GM18873 (cell line): ENCODE measurements around the gene ARRB2.
"Not testable (repeated sequence)": the region's sequence is repeated elsewhere in the genome, so short reads cannot be mapped to it uniquely, and the experiment has no call there.

Experiments used
- ATAC-seq: cut with Tn5 transposase; IDR thresholded peaks from one replicate; pipeline ENCODE4 v1.9.1; 2021; ENCODE audit warnings: mild to moderate bottlenecking, moderate library complexity, moderate number of reproducible peaks; ENCODE audit not compliant: unreplicated experiment, low FRiP score

The ARRB2 gene

DNA sequence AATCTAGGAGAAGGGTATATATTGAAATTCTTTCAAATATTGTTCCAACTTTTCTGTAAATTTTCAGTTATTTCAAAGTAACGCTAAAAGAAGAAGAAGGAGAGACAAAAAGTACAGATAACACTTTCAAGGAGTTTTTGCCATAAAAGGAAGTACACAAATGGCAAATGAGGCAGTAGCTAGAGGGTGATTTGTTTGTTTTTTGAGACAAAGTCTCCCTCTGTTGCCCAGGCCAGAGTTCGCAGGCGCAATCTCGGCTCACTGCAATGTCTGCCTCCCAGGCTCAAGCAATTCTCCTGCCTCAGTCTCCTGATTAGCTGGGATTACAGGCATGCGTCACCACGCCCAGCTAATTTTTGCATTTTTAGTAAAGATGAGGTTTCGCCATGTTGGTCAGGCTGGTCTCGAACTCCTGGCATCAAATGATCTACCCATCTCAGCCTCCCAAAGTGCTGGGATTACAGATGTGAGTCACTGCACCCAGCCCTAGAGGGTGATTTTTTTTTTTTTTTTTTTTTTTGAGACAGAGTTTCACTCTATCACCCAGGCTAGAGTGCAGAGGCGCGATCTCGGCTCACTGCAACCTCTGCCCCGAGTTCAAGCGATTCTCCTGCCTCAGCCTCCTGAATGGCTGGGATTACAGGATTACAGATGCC, 10.9 kb upstream of the ARRB2 start:
- not testable (repeated sequence) for ATAC-seq

DNA sequence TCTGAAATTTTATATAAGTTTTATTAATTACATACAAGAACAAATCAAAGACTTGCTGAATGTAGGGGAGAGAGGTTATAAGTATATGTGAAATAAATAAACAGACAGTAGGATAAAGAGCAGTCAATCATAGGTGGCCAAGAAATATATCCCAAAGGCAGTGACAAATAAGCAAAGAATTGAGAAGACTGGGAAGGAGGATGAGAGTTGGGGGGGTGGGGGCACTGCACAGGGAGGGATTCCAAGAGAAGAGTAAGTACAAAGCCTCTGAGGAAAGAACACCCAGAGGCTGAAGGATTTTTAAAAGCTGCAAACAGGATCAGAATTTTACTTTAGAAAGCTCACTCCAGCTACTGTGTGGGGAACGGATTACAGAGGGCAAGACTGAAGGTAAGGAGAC, 9.3 kb upstream of the ARRB2 start:
- no peak for ATAC-seq

DNA sequence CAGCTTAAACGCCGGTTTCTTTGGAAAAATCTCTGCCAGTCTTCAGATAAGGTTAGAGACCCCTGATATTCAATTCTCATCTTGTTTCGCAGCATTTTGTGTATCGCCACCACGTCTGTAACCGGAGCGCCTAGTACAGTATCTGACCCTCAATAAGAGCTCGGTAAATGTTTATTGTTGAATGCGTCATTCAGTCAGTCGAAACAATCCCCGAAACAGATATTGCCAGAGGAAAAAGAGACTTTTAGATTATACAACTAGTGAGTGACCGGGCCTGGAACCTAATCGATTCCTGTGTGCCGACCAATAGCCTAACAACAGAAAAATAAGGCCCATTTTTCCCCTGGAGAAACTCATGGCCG, 7.1 kb upstream of the ARRB2 start:
- no peak for ATAC-seq

- not testable (repeated sequence) for ATAC-seq
Measured at GRCh38 chr17:4704574-4704907, 5.9 kb upstream of the ARRB2 start.

GRCh38 chr17:4704991-4705390, 5.4 kb upstream of the ARRB2 start:
- no peak for ATAC-seq

GRCh38 chr17:4706121-4706520, 4.3 kb upstream of the ARRB2 start:
- no peak for ATAC-seq

GRCh38 chr17:4708436-4708835, 2.0 kb upstream of the ARRB2 start:
- no peak for ATAC-seq

GRCh38 chr17:4710693-4711634, 532 bp downstream of the ARRB2 start:
- ATAC-seq: no peak

GRCh38 chr17:4711661-4712181, 1.3 kb downstream of the ARRB2 start:
- ATAC-seq: no peak

DNA sequence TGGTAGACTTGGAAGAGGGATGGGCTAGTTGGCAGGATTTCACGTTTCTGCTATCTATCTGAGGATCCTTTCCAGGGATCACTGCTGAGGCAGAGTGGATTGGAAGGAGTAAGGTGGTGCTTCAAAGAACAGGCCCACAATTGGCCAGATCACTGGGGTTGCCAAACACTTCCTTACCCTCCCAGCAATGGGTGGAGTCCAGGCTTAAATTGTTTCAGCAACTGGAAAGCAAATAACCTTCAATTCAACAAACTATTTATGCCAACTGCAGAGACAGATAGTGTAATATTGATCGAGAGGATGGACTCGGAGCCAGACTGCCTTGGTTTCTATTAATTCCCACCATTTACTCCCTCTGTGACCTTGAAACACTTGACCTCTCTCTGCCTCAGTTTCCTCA, 2.1 kb downstream of the ARRB2 start:
- no peak for ATAC-seq

DNA sequence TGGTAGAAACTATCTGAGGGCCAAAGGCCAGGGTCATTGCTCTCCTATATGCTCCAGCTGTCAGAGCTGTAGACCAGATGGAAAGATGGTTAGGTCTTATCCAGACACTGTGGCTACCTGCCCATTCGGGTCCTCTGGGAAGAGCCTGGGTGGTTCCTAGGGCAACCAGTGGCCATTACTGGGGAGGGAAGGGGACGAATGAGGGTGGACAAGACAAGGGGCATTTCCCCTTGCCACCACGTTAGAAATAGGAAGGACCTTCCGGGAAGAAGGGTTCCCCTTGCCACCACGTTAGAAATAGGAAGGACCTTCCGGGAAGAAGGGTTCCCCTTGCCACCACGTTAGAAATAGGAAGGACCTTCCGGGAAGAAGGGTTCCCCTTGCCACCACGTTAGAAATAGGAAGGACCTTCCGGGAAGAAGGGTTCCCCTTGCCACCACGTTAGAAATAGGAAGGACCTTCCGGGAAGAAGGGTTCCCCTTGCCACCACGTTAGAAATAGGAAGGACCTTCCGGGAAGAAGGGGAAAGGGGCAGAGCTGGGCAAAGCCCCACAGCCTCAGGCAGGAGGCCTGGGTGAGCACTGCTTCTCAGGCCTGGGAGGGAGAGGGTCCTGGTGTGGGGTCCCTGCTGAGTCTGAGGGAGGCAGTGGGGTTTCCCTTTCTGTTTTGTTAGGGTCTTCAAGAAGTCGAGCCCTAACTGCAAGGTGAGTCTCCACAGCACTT, 4.1 kb downstream of the ARRB2 start:
- ATAC-seq: not testable (repeated sequence)

DNA sequence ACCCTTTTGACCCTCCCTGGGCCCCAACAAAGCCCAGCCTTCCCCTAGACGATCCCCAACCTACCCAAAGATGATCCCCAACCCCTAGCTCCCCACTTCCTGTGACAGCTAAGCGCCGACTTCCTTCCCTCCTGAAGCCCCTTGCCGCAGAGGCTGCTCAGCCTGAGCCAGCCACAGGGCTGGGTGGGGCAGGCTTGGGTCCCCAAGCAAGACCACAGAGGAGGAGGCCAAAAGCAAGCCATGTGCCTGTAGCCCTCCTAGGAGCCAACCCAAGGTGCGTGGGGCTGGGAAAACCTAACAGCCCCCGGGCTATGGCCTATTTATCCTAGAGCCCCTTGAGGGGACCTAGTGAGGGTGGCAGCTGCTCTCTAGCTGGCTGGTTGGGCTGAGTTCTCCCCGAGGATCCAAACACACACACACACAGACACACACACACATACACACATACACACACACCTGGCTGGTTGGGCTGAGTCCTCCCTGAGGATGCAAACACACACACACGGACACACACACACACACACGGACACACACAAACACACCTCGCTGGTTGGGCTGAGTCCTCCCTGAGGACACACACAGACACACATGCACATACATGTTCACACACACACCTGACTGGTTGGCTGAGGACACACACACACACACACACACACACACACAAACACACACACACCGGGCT, 4.8 kb downstream of the ARRB2 start:
- ATAC-seq: no peak

DNA sequence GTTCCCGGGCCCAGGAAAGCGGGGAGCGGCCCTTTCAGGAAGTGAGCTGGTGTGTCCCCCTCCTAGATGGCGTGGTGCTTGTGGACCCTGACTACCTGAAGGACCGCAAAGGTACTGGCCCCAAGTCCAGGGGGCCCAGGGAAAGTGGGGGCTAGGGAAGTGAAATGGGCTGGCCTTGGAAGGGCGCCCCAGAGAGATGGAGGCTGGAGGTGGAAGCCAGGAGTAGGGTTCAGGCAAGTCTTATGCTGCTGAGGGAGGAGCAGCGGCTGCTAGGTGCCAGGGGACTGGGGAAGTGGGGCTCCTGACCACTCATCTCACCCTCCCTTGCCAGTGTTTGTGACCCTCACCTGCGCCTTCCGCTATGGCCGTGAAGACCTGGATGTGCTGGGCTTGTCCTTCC, 5.6 kb downstream of the ARRB2 start:
- no peak for ATAC-seq

- no peak for ATAC-seq
Measured at GRCh38 chr17:4717791-4718190, 7.4 kb downstream of the ARRB2 start.

GRCh38 chr17:4718276-4718675, 7.8 kb downstream of the ARRB2 start:
- no peak for ATAC-seq

DNA sequence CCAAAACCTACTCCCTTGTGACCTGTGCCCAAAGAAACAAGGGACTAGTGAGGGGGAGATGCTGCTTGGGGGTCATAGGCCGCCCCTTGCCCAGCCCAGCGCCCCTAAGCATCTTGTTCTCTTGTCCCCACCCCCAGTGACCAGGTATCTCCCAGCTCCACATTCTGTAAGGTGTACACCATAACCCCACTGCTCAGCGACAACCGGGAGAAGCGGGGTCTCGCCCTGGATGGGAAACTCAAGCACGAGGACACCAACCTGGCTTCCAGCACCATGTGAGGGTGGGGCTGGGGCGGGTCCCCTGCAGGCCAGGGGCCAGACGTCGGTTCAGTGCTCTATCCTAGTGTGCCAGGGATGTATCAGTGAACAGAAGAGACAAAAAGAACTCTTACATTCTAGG, 8.7 kb downstream of the ARRB2 start:
- ATAC-seq: no peak

DNA sequence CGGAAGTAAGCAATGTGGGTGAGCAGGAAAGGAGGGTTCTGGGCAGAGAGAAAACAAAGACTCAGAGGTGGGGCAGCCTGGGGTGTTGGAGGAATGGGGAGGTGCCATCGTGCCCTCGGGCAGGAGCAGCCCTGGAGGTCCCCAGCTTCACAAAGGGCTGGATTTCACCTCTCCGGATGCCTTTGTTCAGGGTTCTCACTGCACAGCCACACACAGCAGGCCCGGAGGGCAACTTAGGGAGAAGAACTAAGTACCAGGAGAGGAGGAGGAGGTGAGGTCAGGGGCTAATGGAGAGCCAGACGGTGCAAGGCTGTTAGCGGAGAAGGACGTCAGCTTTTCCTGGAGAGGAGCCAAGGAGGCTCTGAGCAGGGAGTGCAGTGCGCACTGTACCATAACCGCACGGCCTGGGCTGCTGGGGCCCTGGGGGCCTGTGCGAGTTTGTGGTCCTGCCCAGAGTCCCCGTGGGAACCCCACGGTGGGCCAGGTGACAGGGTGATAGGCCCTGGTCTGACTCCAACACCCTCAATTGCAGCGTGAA, 9.3 kb downstream of the ARRB2 start:
- no peak for ATAC-seq

DNA sequence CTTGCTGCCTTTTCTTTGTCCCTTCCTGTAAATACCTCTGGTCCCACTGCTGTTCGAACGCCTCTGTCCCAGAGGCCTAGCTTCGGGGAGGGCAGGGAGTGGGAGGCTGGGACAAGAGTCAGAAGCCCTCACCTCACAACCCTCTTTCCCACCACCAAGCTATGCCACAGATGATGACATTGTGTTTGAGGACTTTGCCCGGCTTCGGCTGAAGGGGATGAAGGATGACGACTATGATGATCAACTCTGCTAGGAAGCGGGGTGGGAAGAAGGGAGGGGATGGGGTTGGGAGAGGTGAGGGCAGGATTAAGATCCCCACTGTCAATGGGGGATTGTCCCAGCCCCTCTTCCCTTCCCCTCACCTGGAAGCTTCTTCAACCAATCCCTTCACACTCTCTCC, 10.4 kb downstream of the ARRB2 start:
- no peak for ATAC-seq

DNA sequence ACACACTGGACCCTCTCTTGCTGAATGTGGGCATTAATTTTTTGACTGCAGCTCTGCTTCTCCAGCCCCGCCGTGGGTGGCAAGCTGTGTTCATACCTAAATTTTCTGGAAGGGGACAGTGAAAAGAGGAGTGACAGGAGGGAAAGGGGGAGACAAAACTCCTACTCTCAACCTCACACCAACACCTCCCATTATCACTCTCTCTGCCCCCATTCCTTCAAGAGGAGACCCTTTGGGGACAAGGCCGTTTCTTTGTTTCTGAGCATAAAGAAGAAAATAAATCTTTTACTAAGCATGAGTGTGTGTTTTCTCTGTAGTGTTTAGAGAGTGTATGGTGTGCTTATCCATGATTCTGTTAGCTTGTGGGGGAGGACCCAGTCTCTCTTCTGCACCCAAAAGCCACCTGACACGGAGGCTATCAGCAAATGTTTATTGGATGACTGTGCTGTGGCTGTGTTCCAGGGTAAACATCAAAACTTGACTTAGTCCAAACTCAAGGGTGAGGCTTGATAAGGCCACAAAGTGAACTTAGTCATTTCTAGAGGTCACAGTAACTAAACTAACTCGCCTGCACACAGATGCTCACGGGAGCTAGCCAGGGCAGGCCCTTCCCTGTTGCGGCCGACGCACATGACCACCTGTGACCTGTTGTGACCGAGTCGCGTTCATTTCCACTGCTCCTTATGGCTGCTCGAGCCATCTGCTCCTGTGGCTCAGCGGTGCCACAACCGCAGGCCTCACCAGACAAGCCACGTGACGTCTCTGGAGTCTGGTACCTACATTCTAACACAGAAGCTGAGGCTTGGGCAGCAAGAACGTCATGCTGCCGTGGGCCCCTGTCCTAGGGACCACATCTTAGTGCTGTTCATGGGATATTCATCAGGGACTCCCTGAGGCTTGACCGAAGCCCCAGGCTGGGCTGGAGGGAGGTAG, 11.0 kb downstream of the ARRB2 start:
- ATAC-seq: no peak
